ENCODE measurements around the gene RPUSD1. TPM values are rescaled to one million over a fixed set of nuclear protein-coding genes. Genes with fewer than 3 reads are reported as not detected.

Gene RPUSD1
- polyA plus RNA-seq, 1 of the 3 experiments (the other 2 are of a cell fraction), result 27.7 TPM

- Histone ChIP-seq H2AFZ (ENCODE audit: low read depth) (no peak overlapping the region), H3K4me1 (ENCODE audit: control insufficient read depth in 1 of 2, insufficient read depth in 2 of 2, low read depth in 1 of 2, low read length in 1 of 2) (peaks cover 0 to 24% of the 10 kb centered on the region in 2 experiments; a peak in 1 of 4 replicates), H3K79me2 (ENCODE audit: insufficient read depth) (peaks cover 4% of the 10 kb centered on the region), H3K9me3 (no peaks in the 10 kb centered on the region), H3K27me3 (ENCODE audit: insufficient read depth) (peaks cover 24% of the 10 kb centered on the region; the same call in 1 of the 2 replicates), H3K4me2 (no peak overlapping the region), H3K9ac (no peak overlapping the region), H3F3A (replicated peaks; ENCODE audit: insufficient read depth) (no peaks in the 10 kb centered on the region), H3K27ac (ENCODE audit: low read depth in 2 of 2, low read length in 1 of 2) (no peak overlapping the region), H3K36me3 (replicated peaks in 1 of 2; ENCODE audit: control insufficient read depth in 1 of 2, insufficient read depth in 2 of 2, low read length in 1 of 2) (no peaks in the 10 kb centered on the region), H3K4me3 (ENCODE audit: low read depth in 2 of 2, low read length in 1 of 2) (no peak overlapping the region), H4K20me1 (ENCODE audit: insufficient read depth) (no peaks in the 10 kb centered on the region), H3K9me2 (no peaks in the 10 kb centered on the region)
- DNase-seq, result no peak
- CTCF ChIA-PET, result interaction anchor here (0.7 to 1.2 kb wide), 3 partner anchors 58 to 299 kb away, joined by 3 read pairs; no protein-coding TSS in a partner anchor
- POLR2A ChIA-PET, result no interaction called here
- 49% methylated on average over 23 of the region's 33 CpGs for WGBS (ENCODE audit: low lambda C conversion rate)
- no peak for TF ChIP-seq SMC3 (IDR thresholded peaks at IDR 0.05; ENCODE audit: low read depth, low read length)
- TF ChIP-seq TEAD4 (IDR thresholded peaks at IDR 0.05; ENCODE audit: borderline replicate concordance, insufficient read depth), result no peak
- TF ChIP-seq RXRA (IDR thresholded peaks at IDR 0.05; ENCODE audit: borderline replicate concordance, low read depth), result no peak
Observed at GRCh38 chr16:804193-805048, 16.2 kb upstream of the RPUSD1 start.

- H3K9me3 ChIP-seq, result no peaks in the 10 kb centered on the region
- 59% methylated on average over 8 of the region's 8 CpGs for WGBS (ENCODE audit: low lambda C conversion rate)
- H3K9me2 ChIP-seq, result no peaks in the 10 kb centered on the region
- H3K4me3 ChIP-seq (ENCODE audit: low read depth in 2 of 2, low read length in 1 of 2), result no peak overlapping the region
- ChIA-PET CTCF (interaction anchor here (0.7 to 1.2 kb wide), 5 partner anchors 58 to 359 kb away, joined by 3 to 4 read pairs (median 3); no protein-coding TSS in a partner anchor), POLR2A (no interaction called here)
- TF ChIP-seq MXI1 (IDR thresholded peaks at IDR 0.05; ENCODE audit: low read depth, low read length) (no peak), RFX5 (IDR thresholded peaks at IDR 0.05; ENCODE audit: low read length) (no peak)
- no peaks in the 10 kb centered on the region for H3K36me3 ChIP-seq (replicated peaks in 1 of 2; ENCODE audit: control insufficient read depth in 1 of 2, insufficient read depth in 2 of 2, low read length in 1 of 2)
- peaks cover 0 to 22% of the 10 kb centered on the region in 2 experiments; a peak in 1 of 4 replicates for H3K4me1 ChIP-seq (ENCODE audit: control insufficient read depth in 1 of 2, insufficient read depth in 2 of 2, low read depth in 1 of 2, low read length in 1 of 2)
- peaks cover 24% of the 10 kb centered on the region; the same call in 1 of the 2 replicates for H3K27me3 ChIP-seq (ENCODE audit: insufficient read depth)
- DNase-seq, result no peak
- H2AFZ ChIP-seq (ENCODE audit: low read depth), result no peak overlapping the region
- H3K9ac ChIP-seq, result no peak overlapping the region
- no peaks in the 10 kb centered on the region for H3F3A ChIP-seq (replicated peaks; ENCODE audit: insufficient read depth)
- H3K27ac ChIP-seq (ENCODE audit: low read depth in 2 of 2, low read length in 1 of 2), result no peak overlapping the region
- H4K20me1 ChIP-seq (ENCODE audit: insufficient read depth), result no peaks in the 10 kb centered on the region
- H3K4me2 ChIP-seq, result no peak overlapping the region
- peaks cover 4% of the 10 kb centered on the region for H3K79me2 ChIP-seq (ENCODE audit: insufficient read depth)
Observed at GRCh38 chr16:803754-804080, 15.5 kb upstream of the RPUSD1 start.

GRCh38 chr16:802914-803753, 15.0 kb upstream of the RPUSD1 start:
- Histone ChIP-seq H3F3A (replicated peaks; ENCODE audit: insufficient read depth) (no peaks in the 10 kb centered on the region), H3K4me2 (no peak overlapping the region), H3K79me2 (ENCODE audit: insufficient read depth) (peaks cover 4% of the 10 kb centered on the region), H3K27ac (ENCODE audit: low read depth in 2 of 2, low read length in 1 of 2) (no peak overlapping the region), H4K20me1 (ENCODE audit: insufficient read depth) (no peaks in the 10 kb centered on the region), H3K9me3 (no peaks in the 10 kb centered on the region), H3K4me3 (ENCODE audit: low read depth in 2 of 2, low read length in 1 of 2) (no peak overlapping the region), H2AFZ (ENCODE audit: low read depth) (no peak overlapping the region), H3K4me1 (ENCODE audit: control insufficient read depth in 1 of 2, insufficient read depth in 2 of 2, low read depth in 1 of 2, low read length in 1 of 2) (peaks cover 0 to 16% of the 10 kb centered on the region in 2 experiments; a peak in 1 of 4 replicates), H3K9ac (no peak overlapping the region), H3K36me3 (replicated peaks in 1 of 2; ENCODE audit: control insufficient read depth in 1 of 2, insufficient read depth in 2 of 2, low read length in 1 of 2) (no peaks in the 10 kb centered on the region), H3K27me3 (ENCODE audit: insufficient read depth) (peaks cover 24% of the 10 kb centered on the region; the same call in 1 of the 2 replicates), H3K9me2 (no peaks in the 10 kb centered on the region)
- POLR2A ChIA-PET, result no interaction called here
- CTCF ChIA-PET, result interaction anchor here (0.9 to 1.2 kb wide), 3 partner anchors 91 to 360 kb away, joined by 3 to 4 read pairs (median 3); no protein-coding TSS in a partner anchor
- no peak for TF ChIP-seq NFIC (IDR thresholded peaks at IDR 0.05; ENCODE audit: borderline replicate concordance)
- no peak for TF ChIP-seq ELF1 (IDR thresholded peaks at IDR 0.05)
- no peak for DNase-seq
- 36% methylated on average over 15 of the region's 33 CpGs for WGBS (ENCODE audit: low lambda C conversion rate)
